IMR-90 (cell line): Measurements from ENCODE around the gene RRP7A.
"Not testable (repeated sequence)": the region's sequence is repeated elsewhere in the genome, so short reads cannot be mapped to it uniquely, and the experiment has no call there.

Experiments
- BHLHE40 ChIP-seq: fragments of 150-350 bp; IDR thresholded peaks from 2 replicates; pipeline ENCODE4 v1.6.1; 2016; ENCODE audit warnings: mild to moderate bottlenecking, low read depth, low read length
- CHD1 ChIP-seq: IDR thresholded peaks from 2 replicates; pipeline ENCODE4 v1.6.1; 2012; ENCODE audit warnings: low read depth, low read length, improper control_type of control experiment
- POLR2A ChIP-seq: IDR thresholded peaks from 2 replicates; pipeline ENCODE4 v1.6.1; 2012; ENCODE audit warnings: mild to moderate bottlenecking, low read depth, low read length
- RAD21 ChIP-seq: IDR thresholded peaks from 2 replicates; pipeline ENCODE4 v1.6.1; 2012; ENCODE audit warnings: low read length, improper control_type of control experiment
- RCOR1 ChIP-seq: IDR thresholded peaks from 2 replicates; pipeline ENCODE4 v1.6.1; 2012; ENCODE audit warnings: mild to moderate bottlenecking, low read length, improper control_type of control experiment; ENCODE audit not compliant: insufficient replicate concordance
- RFX5 ChIP-seq: IDR thresholded peaks from 2 replicates; pipeline ENCODE4 v1.8.0; 2012; ENCODE audit warnings: low read depth, mild to moderate bottlenecking, low read length, moderate library complexity
- SMC3 ChIP-seq: fragments of 150-350 bp; IDR thresholded peaks from 2 replicates; pipeline ENCODE4 v1.6.1; 2016; ENCODE audit warnings: low read depth, mild to moderate bottlenecking, antibody characterized with exemption, low read length, moderate library complexity
- TF ChIP-seq, protein P1 (sequence below): conservative IDR thresholded peaks from 2 replicates; pipeline ENCODE4 v1.5.1; 2012; ENCODE audit warnings: mild to moderate bottlenecking, low read depth, low read length, improper control_type of control experiment
- TF ChIP-seq, protein P2 (sequence below): fragments of 150-350 bp; IDR thresholded peaks from 2 replicates; pipeline ENCODE4 v1.6.1; 2016; ENCODE audit warnings: low read depth, mild to moderate bottlenecking, low read length, moderate library complexity, borderline replicate concordance
- TF ChIP-seq, protein P3 (sequence below): fragments of 150-350 bp; IDR thresholded peaks from 2 replicates; pipeline ENCODE4 v1.6.1; 2017; ENCODE audit warnings: mild to moderate bottlenecking, antibody characterized with exemption, low read length, low read depth

GRCh38 chr22:42539236-42539771 lies 19.7 kb upstream of the RRP7A start:
- TF ChIP-seq, protein P1, sequence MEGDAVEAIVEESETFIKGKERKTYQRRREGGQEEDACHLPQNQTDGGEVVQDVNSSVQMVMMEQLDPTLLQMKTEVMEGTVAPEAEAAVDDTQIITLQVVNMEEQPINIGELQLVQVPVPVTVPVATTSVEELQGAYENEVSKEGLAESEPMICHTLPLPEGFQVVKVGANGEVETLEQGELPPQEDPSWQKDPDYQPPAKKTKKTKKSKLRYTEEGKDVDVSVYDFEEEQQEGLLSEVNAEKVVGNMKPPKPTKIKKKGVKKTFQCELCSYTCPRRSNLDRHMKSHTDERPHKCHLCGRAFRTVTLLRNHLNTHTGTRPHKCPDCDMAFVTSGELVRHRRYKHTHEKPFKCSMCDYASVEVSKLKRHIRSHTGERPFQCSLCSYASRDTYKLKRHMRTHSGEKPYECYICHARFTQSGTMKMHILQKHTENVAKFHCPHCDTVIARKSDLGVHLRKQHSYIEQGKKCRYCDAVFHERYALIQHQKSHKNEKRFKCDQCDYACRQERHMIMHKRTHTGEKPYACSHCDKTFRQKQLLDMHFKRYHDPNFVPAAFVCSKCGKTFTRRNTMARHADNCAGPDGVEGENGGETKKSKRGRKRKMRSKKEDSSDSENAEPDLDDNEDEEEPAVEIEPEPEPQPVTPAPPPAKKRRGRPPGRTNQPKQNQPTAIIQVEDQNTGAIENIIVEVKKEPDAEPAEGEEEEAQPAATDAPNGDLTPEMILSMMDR: not testable (repeated sequence)
- not testable (repeated sequence) for TF ChIP-seq CHD1, BHLHE40, RCOR1, POLR2A, RAD21, SMC3, RFX5
- TF ChIP-seq, protein P2, sequence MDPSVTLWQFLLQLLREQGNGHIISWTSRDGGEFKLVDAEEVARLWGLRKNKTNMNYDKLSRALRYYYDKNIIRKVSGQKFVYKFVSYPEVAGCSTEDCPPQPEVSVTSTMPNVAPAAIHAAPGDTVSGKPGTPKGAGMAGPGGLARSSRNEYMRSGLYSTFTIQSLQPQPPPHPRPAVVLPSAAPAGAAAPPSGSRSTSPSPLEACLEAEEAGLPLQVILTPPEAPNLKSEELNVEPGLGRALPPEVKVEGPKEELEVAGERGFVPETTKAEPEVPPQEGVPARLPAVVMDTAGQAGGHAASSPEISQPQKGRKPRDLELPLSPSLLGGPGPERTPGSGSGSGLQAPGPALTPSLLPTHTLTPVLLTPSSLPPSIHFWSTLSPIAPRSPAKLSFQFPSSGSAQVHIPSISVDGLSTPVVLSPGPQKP: not testable (repeated sequence)
- TF ChIP-seq, protein P3, sequence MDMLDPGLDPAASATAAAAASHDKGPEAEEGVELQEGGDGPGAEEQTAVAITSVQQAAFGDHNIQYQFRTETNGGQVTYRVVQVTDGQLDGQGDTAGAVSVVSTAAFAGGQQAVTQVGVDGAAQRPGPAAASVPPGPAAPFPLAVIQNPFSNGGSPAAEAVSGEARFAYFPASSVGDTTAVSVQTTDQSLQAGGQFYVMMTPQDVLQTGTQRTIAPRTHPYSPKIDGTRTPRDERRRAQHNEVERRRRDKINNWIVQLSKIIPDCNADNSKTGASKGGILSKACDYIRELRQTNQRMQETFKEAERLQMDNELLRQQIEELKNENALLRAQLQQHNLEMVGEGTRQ: not testable (repeated sequence)
